ENCODE data around the gene CDC73.
"Not testable (repeated sequence)": the region's sequence is repeated elsewhere in the genome, so short reads cannot be mapped to it uniquely, and the experiment has no call there.

Gene CDC73

GRCh38 chr1:193222056-193222615 is 100.3 kb downstream of the CDC73 start:
- in situ Hi-C loops (cut with MboI; ENCODE audit: low sequenced_read_pairs) = no loop called here

DNA sequence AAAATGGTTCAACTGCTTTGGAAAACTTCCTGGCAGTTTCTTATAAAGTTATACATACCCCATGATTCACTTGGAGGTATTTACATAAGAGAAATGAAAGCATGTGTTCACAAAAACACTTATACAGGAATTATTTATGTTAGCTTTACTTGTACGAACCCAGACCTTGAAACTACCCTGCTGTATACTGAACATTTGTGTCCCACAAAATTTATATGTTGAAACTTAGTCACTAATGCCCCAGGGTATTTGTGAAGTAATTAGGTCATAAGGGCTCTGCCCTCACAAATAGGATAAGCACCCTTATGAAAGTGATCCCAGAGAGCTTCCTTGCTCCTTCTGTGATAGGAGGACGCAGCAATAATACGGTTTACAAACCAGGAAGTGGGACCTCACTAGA is 107.3 kb downstream of the CDC73 start:
- in situ Hi-C loops (cut with MboI; ENCODE audit: low sequenced_read_pairs) = no loop called here

GRCh38 chr1:193231146-193231545 is 109.3 kb downstream of the CDC73 start:
- in situ Hi-C loops (cut with MboI; ENCODE audit: low sequenced_read_pairs) = not testable (repeated sequence)

DNA sequence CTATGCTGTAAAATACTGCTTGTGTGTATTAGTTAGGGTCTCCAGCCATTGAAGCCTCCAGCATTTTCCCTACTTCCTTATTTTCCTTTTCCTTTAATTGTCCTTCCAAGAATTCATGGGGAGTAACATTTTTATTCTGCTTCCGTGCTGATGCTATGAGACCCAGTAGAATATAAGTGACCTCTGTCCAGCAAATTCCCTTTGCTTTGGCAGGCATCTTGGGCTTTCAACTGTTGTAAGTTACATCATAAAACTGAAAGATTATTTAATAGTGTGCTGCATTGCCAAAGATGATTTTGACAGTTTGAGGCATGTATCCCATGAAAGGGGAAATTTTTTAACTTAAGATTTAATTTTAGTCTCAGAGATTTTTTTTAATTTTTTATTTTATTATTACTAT is 112.7 kb downstream of the CDC73 start:
- in situ Hi-C loops (cut with MboI; ENCODE audit: low sequenced_read_pairs) = no loop called here

DNA sequence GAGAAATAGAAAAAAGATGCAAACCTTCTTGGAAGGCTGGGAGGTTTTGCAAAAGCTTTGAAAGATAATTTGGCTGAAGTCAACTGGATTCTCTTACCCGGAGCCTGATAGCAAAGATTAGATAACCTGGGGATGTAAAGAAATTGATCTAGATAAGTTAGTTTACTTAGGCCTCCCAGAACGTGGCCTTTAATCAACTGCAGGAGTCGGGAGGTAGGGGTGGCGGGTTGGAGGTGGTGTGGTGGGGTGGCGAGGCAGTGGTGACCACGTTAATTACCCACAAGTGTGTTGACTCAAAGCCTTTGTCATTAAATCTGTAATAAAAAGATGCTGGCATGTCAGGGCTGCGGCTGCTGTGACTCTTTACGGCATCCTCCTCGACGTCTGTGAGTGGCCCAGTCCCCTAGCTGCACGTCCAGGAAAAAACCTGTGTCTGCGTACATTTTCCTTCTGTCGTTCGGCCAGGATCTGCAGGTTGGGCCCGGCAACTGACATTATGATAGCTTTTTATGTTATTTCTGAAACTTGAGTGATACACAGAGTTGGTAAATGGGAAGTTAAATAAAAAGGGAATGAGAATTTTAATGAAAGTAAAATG is 115.6 kb downstream of the CDC73 start:
- in situ Hi-C loops (cut with MboI; ENCODE audit: low sequenced_read_pairs) = no loop called here

- in situ Hi-C loops (cut with MboI; ENCODE audit: low sequenced_read_pairs) = no loop called here
Measured at GRCh38 chr1:193240609-193241008, 118.8 kb downstream of the CDC73 start.

DNA sequence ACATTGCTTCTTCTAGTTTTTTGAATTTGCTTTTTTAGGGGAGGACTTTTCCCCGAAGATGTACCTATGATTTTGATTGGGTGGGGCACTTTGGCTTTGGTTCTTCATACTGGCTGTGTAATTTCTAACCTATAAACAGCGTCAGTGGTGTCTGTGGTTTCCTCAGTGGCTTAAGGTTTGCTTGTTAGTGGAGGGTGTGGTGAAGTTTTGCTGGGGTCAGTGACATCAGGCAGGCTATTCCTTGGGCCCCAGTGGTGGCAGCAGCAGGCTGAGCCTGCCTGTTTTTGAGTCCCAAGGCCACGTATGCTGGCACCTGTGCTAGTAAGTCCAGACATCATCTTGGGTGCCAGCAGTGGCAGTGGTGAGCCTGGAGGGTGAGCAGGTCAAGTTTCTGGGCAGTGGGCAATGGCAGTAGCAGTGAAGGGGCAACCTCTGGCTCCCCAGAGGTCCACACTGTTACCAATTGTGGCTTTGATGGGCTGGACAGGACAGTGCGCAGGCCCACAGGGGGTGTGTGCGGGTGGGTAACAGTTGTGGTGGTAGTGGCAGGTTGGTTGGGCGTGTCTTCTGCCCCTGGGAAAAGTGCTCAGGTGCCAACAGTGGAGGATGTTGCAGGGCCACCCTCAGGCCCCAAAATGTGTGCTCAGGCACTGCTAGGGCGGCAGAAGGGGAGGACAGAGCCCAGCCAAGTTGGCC is 119.4 kb downstream of the CDC73 start:
- in situ Hi-C loops (cut with MboI; ENCODE audit: low sequenced_read_pairs) = no loop called here

DNA sequence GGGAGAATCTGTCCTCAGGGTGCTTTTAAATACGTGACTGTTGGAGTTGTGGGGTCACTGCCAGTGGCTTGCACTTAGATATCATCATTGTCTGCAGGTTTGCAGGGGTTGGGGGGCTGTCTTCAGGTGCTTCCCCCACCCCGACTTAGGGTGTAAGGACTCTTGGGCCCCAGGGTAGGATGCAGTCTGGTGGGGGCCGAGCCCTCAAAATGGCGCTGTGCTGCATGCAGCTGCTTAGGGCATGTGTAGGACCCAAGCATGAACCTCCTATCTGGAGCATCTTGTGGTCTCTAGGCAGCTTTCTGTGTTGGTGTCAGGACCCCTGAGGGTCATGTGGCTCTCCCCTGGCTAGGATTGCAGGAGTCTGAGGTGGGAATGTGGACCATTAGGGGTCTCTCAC is 120.2 kb downstream of the CDC73 start:
- in situ Hi-C loops (cut with MboI; ENCODE audit: low sequenced_read_pairs) = no loop called here

DNA sequence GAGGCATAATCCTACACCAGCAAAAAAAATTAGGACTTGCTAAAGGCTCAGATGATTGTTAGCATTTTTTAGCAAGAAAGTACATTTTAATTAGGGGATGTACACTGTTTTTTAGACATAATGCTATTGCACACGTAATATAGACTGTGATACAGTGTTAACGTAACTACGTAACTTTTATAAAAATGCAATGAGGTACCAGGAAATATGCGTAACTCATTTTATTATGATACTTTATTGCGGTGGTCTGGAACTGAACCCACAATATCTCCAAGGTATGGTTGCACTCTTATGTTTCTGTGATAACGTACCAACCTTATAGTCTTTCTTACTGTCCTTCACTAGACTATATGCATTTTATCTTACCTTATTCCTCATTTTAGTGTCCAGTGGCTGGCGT is 127.4 kb downstream of the CDC73 start:
- in situ Hi-C loops (cut with MboI; ENCODE audit: low sequenced_read_pairs) = no loop called here

GRCh38 chr1:193251950-193252349 is 130.1 kb downstream of the CDC73 start:
- in situ Hi-C loops (cut with MboI; ENCODE audit: low sequenced_read_pairs) = no loop called here

GRCh38 chr1:193256019-193256418 is 134.2 kb downstream of the CDC73 start:
- in situ Hi-C loops (cut with MboI; ENCODE audit: low sequenced_read_pairs) = no loop called here

GRCh38 chr1:193259636-193260035 is 137.8 kb downstream of the CDC73 start:
- in situ Hi-C loops (cut with MboI; ENCODE audit: low sequenced_read_pairs) = no loop called here

- in situ Hi-C loops (cut with MboI; ENCODE audit: low sequenced_read_pairs) = no loop called here
Measured at GRCh38 chr1:193260056-193260745, 138.4 kb downstream of the CDC73 start.

DNA sequence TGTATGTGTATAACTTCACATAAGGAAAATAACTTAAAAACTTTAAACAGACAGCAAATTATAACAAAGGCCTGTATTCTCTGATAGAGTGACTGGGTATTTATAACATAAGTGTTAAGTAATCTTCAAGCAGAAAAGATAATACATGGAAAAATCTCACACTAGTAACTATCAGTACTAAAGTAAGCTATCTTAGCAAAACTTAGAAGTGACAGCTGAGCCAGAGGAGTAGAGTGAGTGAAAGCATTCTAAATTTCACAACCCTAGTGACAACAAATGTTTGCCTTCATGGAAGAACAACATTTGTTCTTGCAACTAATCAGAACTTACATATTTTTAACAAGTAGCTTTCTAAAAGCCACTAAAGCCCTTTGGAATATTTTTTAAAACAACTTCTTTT is 139.1 kb downstream of the CDC73 start:
- in situ Hi-C loops (cut with MboI; ENCODE audit: low sequenced_read_pairs) = no loop called here

GRCh38 chr1:193262661-193263060 is 140.8 kb downstream of the CDC73 start:
- in situ Hi-C loops (cut with MboI; ENCODE audit: low sequenced_read_pairs) = no loop called here

GRCh38 chr1:193264313-193265065 is 142.7 kb downstream of the CDC73 start:
- in situ Hi-C loops (cut with MboI; ENCODE audit: low sequenced_read_pairs) = no loop called here

DNA sequence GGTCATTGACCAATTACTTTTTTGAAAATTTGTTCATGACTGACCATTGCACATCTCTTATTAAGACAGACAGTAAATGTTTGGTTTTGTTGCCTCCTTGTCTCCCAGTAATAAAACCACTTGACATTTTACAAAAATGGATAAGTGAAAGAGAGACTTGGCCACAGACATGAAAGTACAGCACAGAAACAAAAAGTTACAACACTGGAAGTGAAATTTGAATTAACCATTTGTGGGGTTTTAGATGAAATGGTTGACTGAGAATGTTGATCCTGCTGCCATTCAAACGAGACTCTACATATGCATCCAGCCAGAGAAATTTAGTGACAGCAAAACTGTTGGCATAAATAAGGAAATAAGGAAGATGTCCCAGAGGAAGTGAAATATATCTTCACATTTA is 143.9 kb downstream of the CDC73 start:
- in situ Hi-C loops (cut with MboI; ENCODE audit: low sequenced_read_pairs) = no loop called here

GRCh38 chr1:193266794-193267193 is 145.0 kb downstream of the CDC73 start:
- in situ Hi-C loops (cut with MboI; ENCODE audit: low sequenced_read_pairs) = not testable (repeated sequence)

DNA sequence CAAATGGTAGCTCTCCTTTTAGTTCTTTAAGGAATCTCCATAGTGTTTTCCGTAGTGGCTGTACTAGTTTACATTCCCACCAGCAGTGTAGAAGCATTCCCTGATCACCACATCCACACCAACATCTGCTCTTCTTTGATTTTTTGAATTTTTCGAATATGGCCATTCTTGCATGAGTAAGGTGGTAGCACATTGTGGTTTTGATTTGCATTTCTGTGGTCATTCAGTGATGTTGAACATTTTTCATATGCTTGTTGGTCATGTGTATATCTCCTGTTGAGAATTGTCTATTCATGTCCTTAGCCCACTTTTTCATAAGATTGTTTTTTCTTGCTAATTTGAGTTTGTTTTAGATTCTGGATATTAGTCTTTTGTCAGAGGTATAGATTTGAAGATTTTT is 149.2 kb downstream of the CDC73 start:
- in situ Hi-C loops (cut with MboI; ENCODE audit: low sequenced_read_pairs) = no loop called here

GRCh38 chr1:193275773-193276172 is 153.9 kb downstream of the CDC73 start:
- in situ Hi-C loops (cut with MboI; ENCODE audit: low sequenced_read_pairs) = no loop called here

GRCh38 chr1:193278968-193279367 is 157.1 kb downstream of the CDC73 start:
- in situ Hi-C loops (cut with MboI; ENCODE audit: low sequenced_read_pairs) = no loop called here
